Naive B cell (primary cell): ENCODE measurements around the gene CASP10. TPM values are rescaled to one million over a fixed set of nuclear protein-coding genes. Genes with fewer than 3 reads are reported as not detected.
A peak's percentile ranks its signal among the peaks of the same experiment; 100 is the strongest.

Experiments used
- ATAC-seq, 2 donors: fragments of 150-1000 bp; cut with Tn5 transposase; 2 replicates each; pipeline ENCODE4 v1.10.0; 2021; ENCODE audit warnings: low read depth in 2 of 2, mild to moderate bottlenecking in 2 of 2, moderate library complexity in 2 of 2
- DNase-seq: peaks from one replicate; pipeline ENCODE4 v3.0.0; 2022
- H3K27ac Mint-ChIP-seq, 6 donors: one replicate each; pipeline ENCODE4 v1.8.0; 2020 to 2022; ENCODE audit warnings: mild to moderate bottlenecking in 6 of 6, mixed read lengths in 6 of 6, moderate library complexity in 5 of 6, inconsistent platforms in 2 of 6
- H3K27me3 Mint-ChIP-seq, 3 donors: one replicate each; pipeline ENCODE4 v1.8.0; 2021 to 2022; ENCODE audit warnings: mixed read lengths in 3 of 3, mild to moderate bottlenecking in 1 of 3
- H3K36me3 Mint-ChIP-seq, 2 donors: one replicate each; pipeline ENCODE4 v1.8.0; 2020 to 2022; ENCODE audit warnings: mixed read lengths in 2 of 2, inconsistent platforms in 1 of 2, mild to moderate bottlenecking in 1 of 2
- H3K4me1 Mint-ChIP-seq, 3 donors: one replicate each; pipeline ENCODE4 v1.8.0; 2020 to 2022; ENCODE audit warnings: mixed read lengths in 3 of 3, inconsistent platforms in 1 of 3, mild to moderate bottlenecking in 1 of 3, moderate library complexity in 1 of 3
- H3K4me3 Mint-ChIP-seq, 8 donors: one replicate each; pipeline ENCODE4 v1.8.0; 2020 to 2022; ENCODE audit warnings: mild to moderate bottlenecking in 8 of 8, mixed read lengths in 8 of 8, moderate library complexity in 8 of 8, inconsistent platforms in 2 of 8
- H3K9me3 Mint-ChIP-seq, 7 donors: one replicate each; pipeline ENCODE4 v1.8.0; 2020 to 2022; ENCODE audit warnings: mixed read lengths in 7 of 7, mild to moderate bottlenecking in 5 of 7, inconsistent platforms in 2 of 7, moderate library complexity in 1 of 7
- polyA plus RNA-seq, 6 donors: library from polyadenylated mRNA; unstranded; fragments of 300-500 nt; fragmentation: Illumina TruSeq; gene quantifications; one replicate each; pipeline ENCODE4 v1.2.3, GENCODE V29; 2021; ENCODE audit warnings: low read depth in 6 of 6

Gene CASP10
- polyA plus RNA-seq, 6 donors from 2014 or later: 2.7 to 8.1 (median 4.7) TPM

DNA sequence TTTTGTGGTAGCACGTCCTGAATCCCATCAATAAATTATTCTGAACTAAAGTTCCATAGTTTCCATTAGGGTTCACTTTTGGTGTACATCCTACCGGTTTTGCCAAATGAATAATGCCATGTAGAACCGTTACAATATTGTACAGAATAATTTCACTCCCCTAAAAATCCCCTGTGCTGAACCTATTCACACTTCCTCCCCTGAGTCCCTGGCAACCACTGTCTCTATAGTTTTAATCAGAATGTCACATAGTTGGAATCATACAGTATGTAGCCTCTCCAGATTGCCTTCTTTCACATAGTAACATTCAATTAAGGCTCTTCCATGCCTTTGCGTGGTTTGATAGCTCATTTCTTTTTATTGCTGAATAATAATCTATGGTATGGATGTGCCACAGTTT is 67.8 kb downstream of the CASP10 start:
- no peak for DNase-seq
- Mint-ChIP-seq H3K27me3 (no peaks in the 10 kb centered on the region), H3K27ac (peak overlapping the region in 5 of 6 donors; percentile 30 to 76 (median 62)), H3K4me3 (no peak overlapping the region), H3K36me3 (no peaks in the 10 kb centered on the region), H3K4me1 (peaks cover 32 to 73% (median 61%) of the 10 kb centered on the region in 3 donors), H3K9me3 (no peaks in the 10 kb centered on the region)
- ATAC-seq: peak; percentile 36 to 43

- ATAC-seq: no peak
- H3K27ac Mint-ChIP-seq: peak overlapping the region in 4 of 6 donors; percentile 9 to 86 (median 66)
- peaks cover 46 to 86% (median 66%) of the 10 kb centered on the region in 3 donors for H3K4me1 Mint-ChIP-seq
- no peak for DNase-seq
- H3K36me3 Mint-ChIP-seq: no peaks in the 10 kb centered on the region
- H3K4me3 Mint-ChIP-seq: peak overlapping the region in 2 of 8 donors; percentile 24 to 69
- H3K9me3 Mint-ChIP-seq: no peaks in the 10 kb centered on the region
- H3K27me3 Mint-ChIP-seq: no peaks in the 10 kb centered on the region
These were observed 71.3 kb downstream of the CASP10 start for GRCh38 chr2:201254081-201254730.

- no peak for DNase-seq
- H3K9me3 Mint-ChIP-seq: no peaks in the 10 kb centered on the region
- peak overlapping the region in 4 of 6 donors; percentile 62 to 98 (median 78) for H3K27ac Mint-ChIP-seq
- H3K27me3 Mint-ChIP-seq: no peaks in the 10 kb centered on the region
- H3K36me3 Mint-ChIP-seq: no peaks in the 10 kb centered on the region
- peak overlapping the region in 2 of 8 donors; percentile 20 to 25 for H3K4me3 Mint-ChIP-seq
- no peak for ATAC-seq
- H3K4me1 Mint-ChIP-seq: peaks cover 42 to 90% (median 67%) of the 10 kb centered on the region in 3 donors
These were observed 72.6 kb downstream of the CASP10 start for GRCh38 chr2:201255408-201256033.

DNA sequence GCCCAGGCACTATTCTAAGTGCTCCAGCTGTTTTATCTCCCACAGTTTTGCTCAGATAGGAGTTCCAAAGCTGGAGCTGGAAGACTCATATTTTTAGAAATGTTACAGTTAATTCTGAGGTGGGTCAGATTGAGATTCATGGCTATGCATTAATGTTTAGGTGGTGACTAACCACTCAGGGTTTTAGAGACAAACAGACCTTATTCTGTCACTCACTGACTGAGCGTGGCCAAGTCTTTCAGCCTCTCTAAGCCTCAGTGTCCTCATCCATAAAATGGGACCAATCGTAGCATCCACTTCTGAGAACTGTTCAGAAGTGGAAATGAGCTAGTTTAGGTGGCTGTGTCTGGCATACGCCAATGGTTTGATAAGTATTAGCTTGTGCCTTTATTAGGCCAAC is 73.1 kb downstream of the CASP10 start:
- ATAC-seq (no peak), DNase-seq (no peak)
- Mint-ChIP-seq H3K4me3 (peak overlapping the region in 2 of 8 donors; percentile 25 to 93), H3K9me3 (no peaks in the 10 kb centered on the region), H3K27ac (peak overlapping the region in 2 of 6 donors; percentile 98 to 100), H3K4me1 (peaks cover 40 to 87% (median 65%) of the 10 kb centered on the region in 3 donors), H3K36me3 (no peaks in the 10 kb centered on the region), H3K27me3 (no peaks in the 10 kb centered on the region)

DNA sequence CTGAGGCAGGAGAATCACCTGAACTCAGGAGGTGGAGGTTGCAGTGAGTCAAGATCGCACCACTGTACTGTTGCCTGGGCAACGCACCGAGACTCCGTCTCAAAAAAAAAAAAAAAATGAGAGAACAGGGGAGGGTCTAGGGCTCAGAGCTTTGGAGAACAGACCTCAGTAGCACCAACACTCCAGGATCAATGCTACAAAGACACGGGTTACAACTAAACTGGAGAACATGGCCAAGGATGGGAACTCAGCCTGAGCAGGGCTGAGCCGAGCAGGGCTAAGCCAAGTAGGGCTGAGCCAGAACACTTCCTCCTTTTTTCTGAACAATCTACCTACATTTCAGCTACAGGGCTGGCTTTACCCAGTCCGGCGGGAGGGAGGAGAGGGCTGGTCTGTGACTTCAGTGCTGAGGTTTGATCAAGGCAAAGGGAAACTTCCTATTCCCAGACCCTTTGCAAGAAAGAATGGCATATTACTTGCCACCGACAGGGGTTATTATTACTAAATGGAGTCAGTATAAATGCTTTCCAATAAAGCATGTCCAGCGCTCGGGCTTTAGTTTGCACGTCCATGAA is 74.5 kb downstream of the CASP10 start:
- Mint-ChIP-seq H3K27me3 (no peaks in the 10 kb centered on the region), H3K27ac (peak overlapping the region; percentile 98 to 100 (median 99)), H3K4me1 (peaks cover 48 to 84% (median 68%) of the 10 kb centered on the region in 3 donors), H3K4me3 (peak overlapping the region; percentile 81 to 97 (median 94)), H3K36me3 (no peaks in the 10 kb centered on the region), H3K9me3 (no peaks in the 10 kb centered on the region)
- ATAC-seq (peak; percentile 53 to 56), DNase-seq (peak; percentile 73)

- H3K4me3 Mint-ChIP-seq: peak overlapping the region; percentile 81 to 97 (median 94)
- ATAC-seq (peak; percentile 72 to 73), DNase-seq (peak; percentile 95)
- H3K4me1 Mint-ChIP-seq: peaks cover 51 to 84% (median 67%) of the 10 kb centered on the region in 3 donors
- no peaks in the 10 kb centered on the region for H3K9me3 Mint-ChIP-seq
- H3K27ac Mint-ChIP-seq: peak overlapping the region; percentile 98 to 100 (median 99)
- no peaks in the 10 kb centered on the region for H3K36me3 Mint-ChIP-seq
- no peaks in the 10 kb centered on the region for H3K27me3 Mint-ChIP-seq
These were observed 75.2 kb downstream of the CASP10 start for GRCh38 chr2:201257956-201258665.

DNA sequence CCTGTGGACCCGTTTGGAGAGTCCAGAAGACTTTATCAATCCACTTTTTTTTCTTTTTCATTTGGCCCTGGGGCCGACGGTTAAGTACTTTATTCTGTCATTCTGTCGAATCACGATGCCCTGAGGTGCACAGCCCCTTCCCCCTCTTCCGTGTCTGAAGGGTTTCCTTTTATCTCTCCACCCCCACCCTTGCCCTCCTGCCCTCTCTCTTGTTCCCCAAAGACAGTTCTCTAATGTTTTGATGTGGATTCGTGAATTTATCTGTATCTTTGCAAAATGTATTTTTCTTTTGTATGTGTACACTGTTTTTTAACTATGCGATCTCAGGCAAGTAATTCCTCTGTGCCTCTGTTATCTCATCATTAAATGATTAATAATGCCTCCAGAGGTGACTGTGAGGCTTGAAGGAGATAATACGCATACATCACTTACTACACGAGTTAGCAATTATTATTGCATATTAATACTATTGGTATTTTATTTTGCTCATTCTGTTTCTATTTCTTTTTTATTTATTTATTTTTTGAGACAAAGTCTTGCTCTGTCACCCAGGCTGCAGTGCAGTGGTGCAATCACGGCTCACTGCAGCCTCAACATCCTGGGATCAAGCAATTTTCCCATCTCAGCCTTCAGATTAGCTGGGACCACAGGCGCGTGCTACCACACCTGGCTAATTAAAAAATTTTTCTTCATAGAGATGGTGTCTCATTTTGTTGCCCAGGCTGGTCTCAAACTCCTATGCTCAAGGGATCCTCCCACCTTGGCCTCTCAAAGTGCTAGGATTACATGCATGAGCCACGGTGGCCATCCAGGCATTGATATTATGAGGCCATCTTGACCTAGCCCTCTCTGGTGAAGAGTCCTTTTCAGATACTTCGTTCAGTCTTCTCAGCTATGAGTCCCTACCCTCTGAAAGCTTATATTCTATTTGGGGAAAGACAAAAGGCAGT is 76.0 kb downstream of the CASP10 start:
- H3K9me3 Mint-ChIP-seq: no peaks in the 10 kb centered on the region
- no peaks in the 10 kb centered on the region for H3K27me3 Mint-ChIP-seq
- no peak for DNase-seq
- peak overlapping the region; percentile 81 to 97 (median 94) for H3K4me3 Mint-ChIP-seq
- peaks cover 55 to 83% (median 66%) of the 10 kb centered on the region in 3 donors for H3K4me1 Mint-ChIP-seq
- ATAC-seq: peak; percentile 4 to 6
- H3K27ac Mint-ChIP-seq: peak overlapping the region; percentile 98 to 100 (median 99)
- no peaks in the 10 kb centered on the region for H3K36me3 Mint-ChIP-seq

DNA sequence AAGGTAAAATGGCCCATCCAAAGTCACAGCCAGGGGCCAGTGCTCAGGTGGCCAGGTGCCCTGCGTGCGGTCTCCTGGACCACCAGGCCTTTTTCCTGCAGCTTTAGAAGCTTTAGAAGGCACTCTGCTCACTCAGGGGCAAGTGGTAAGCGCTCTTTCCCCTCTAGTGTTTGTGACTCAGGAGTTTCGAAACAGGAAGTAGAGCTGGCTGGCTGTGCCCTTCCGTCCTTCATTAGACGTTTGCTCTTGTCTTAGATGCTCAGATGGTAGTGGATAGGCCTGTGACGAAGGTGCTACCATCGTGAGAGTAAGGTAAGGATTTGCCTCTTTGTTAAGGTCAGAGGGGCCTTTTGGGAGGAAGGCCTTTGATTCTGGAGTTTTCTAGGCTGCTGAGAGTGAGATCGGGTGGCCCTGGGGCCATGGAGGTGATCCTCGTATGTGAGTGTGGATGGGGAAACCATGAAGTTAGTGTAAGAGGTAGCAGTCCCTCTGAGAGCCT is 77.4 kb downstream of the CASP10 start, which contains the start of gene CASP8:
Gene CASP8 (plus strand): TSS at position 235 of the 499 bp plus-strand sequence. CDS start 5,951 bp downstream, outside the sequence.
- Mint-ChIP-seq H3K27ac (peak within 1 kb of the TSS; percentile 98 to 100 (median 98)), H3K4me1 (peaks cover 59 to 83% (median 68%) of the 10 kb centered on the region in 3 donors), H3K36me3 (no peaks in the 10 kb centered on the region), H3K9me3 (no peaks in the 10 kb centered on the region), H3K27me3 (no peaks in the 10 kb centered on the region), H3K4me3 (peak within 1 kb of the TSS; percentile 89 to 99 (median 96))
- DNase-seq: peak; percentile 80
- peak; percentile 46 to 47 for ATAC-seq

GRCh38 chr2:201261471-201261870 is 78.5 kb downstream of the CASP10 start:
- Mint-ChIP-seq H3K27me3 (no peaks in the 10 kb centered on the region), H3K36me3 (peaks cover 0 to 2% of the 10 kb centered on the region in 2 donors), H3K27ac (peak overlapping the region; percentile 72 to 100 (median 90)), H3K4me3 (peak overlapping the region; percentile 89 to 99 (median 94)), H3K9me3 (no peaks in the 10 kb centered on the region), H3K4me1 (peaks cover 67 to 91% (median 76%) of the 10 kb centered on the region in 3 donors)
- peak; percentile 14 for DNase-seq
- no peak for ATAC-seq

GRCh38 chr2:201261906-201262305 is 79.0 kb downstream of the CASP10 start:
- no peak for DNase-seq

GRCh38 chr2:201262718-201263117 is 79.8 kb downstream of the CASP10 start:
- DNase-seq (no peak), ATAC-seq (no peak)
- Mint-ChIP-seq H3K27me3 (no peaks in the 10 kb centered on the region), H3K9me3 (no peaks in the 10 kb centered on the region), H3K36me3 (peaks cover 0 to 7% of the 10 kb centered on the region in 2 donors), H3K4me1 (peaks cover 62 to 90% (median 69%) of the 10 kb centered on the region in 3 donors), H3K27ac (peak overlapping the region in 4 of 6 donors; percentile 39 to 98 (median 70)), H3K4me3 (peak overlapping the region; percentile 18 to 71 (median 56))

More at GRCh38 chr2:201261906-201262305, 79.0 kb downstream of the CASP10 start:
- Mint-ChIP-seq H3K36me3 (peaks cover 0 to 6% of the 10 kb centered on the region in 2 donors), H3K4me3 (peak overlapping the region; percentile 89 to 99 (median 94)), H3K27ac (peak overlapping the region; percentile 72 to 100 (median 90)), H3K4me1 (peaks cover 68 to 91% (median 75%) of the 10 kb centered on the region in 3 donors), H3K27me3 (no peaks in the 10 kb centered on the region), H3K9me3 (no peaks in the 10 kb centered on the region)
- ATAC-seq: no peak

- Mint-ChIP-seq H3K9me3 (no peaks in the 10 kb centered on the region), H3K4me1 (peaks cover 52 to 83% (median 62%) of the 10 kb centered on the region in 3 donors), H3K36me3 (peaks cover 0 to 7% of the 10 kb centered on the region in 2 donors), H3K27ac (peak overlapping the region in 4 of 6 donors; percentile 79 to 98 (median 80)), H3K27me3 (no peaks in the 10 kb centered on the region), H3K4me3 (peak overlapping the region; percentile 3 to 71 (median 62))
- DNase-seq: no peak
- no peak for ATAC-seq
These were observed 80.8 kb downstream of the CASP10 start for GRCh38 chr2:201263779-201264178.
